ENCODE results near the gene TXNDC5.
A peak's percentile ranks its signal among the peaks of the same experiment; 100 is the strongest.

Gene TXNDC5

GRCh38 chr6:7910654-7911344, at the start of gene TXNDC5:
TSS of gene TXNDC5 (minus strand) at chr6:7910788. CDS start at chr6:7910776, 12 bp downstream.
- DNase-seq (ENCODE audit: low spot score), result peak; percentile 89

GRCh38 chr6:7960141-7960540, 49.6 kb upstream of the TXNDC5 start:
- DNase-seq (ENCODE audit: low spot score), result no peak

- DNase-seq (ENCODE audit: low spot score), result no peak
Measured at GRCh38 chr6:7959453-7959852, 48.9 kb upstream of the TXNDC5 start.

GRCh38 chr6:7958464-7958863, 47.9 kb upstream of the TXNDC5 start:
- no peak for DNase-seq (ENCODE audit: low spot score)

- no peak for DNase-seq (ENCODE audit: low spot score)
Measured at GRCh38 chr6:7956257-7956656, 45.7 kb upstream of the TXNDC5 start.

GRCh38 chr6:7954477-7955200, 44.1 kb upstream of the TXNDC5 start:
- no peak for DNase-seq (ENCODE audit: low spot score)

- no peak for DNase-seq (ENCODE audit: low spot score)
Measured at GRCh38 chr6:7953753-7954152, 43.2 kb upstream of the TXNDC5 start.

GRCh38 chr6:7939864-7940228, 29.3 kb upstream of the TXNDC5 start:
- DNase-seq (ENCODE audit: low spot score), result no peak

GRCh38 chr6:7939184-7939863, 28.7 kb upstream of the TXNDC5 start:
- no peak for DNase-seq (ENCODE audit: low spot score)

GRCh38 chr6:7938562-7939183, 28.1 kb upstream of the TXNDC5 start:
- DNase-seq (ENCODE audit: low spot score), result no peak

- no peak for DNase-seq (ENCODE audit: low spot score)
Measured at GRCh38 chr6:7933794-7934193, 23.2 kb upstream of the TXNDC5 start.

GRCh38 chr6:7932625-7933024, 22.0 kb upstream of the TXNDC5 start:
- DNase-seq (ENCODE audit: low spot score), result no peak

- no peak for DNase-seq (ENCODE audit: low spot score)
Measured at GRCh38 chr6:7924867-7925266, 14.3 kb upstream of the TXNDC5 start.

- no peak for DNase-seq (ENCODE audit: low spot score)
Measured at GRCh38 chr6:7922596-7922995, 12.0 kb upstream of the TXNDC5 start.

- DNase-seq (ENCODE audit: low spot score), result no peak
Measured at GRCh38 chr6:7921632-7922092, 11.1 kb upstream of the TXNDC5 start.

- no peak for DNase-seq (ENCODE audit: low spot score)
Measured at GRCh38 chr6:7921046-7921445, 10.5 kb upstream of the TXNDC5 start.

- peak; percentile 2 for DNase-seq (ENCODE audit: low spot score)
Measured at GRCh38 chr6:7920425-7920824, 9.8 kb upstream of the TXNDC5 start.

GRCh38 chr6:7919871-7920270, 9.3 kb upstream of the TXNDC5 start:
- DNase-seq (ENCODE audit: low spot score), result peak; percentile 31

- DNase-seq (ENCODE audit: low spot score), result no peak
Measured at GRCh38 chr6:7918403-7918802, 7.8 kb upstream of the TXNDC5 start.

GRCh38 chr6:7917729-7918128, 7.1 kb upstream of the TXNDC5 start:
- DNase-seq (ENCODE audit: low spot score), result no peak

- DNase-seq (ENCODE audit: low spot score), result no peak
Measured at GRCh38 chr6:7916959-7917358, 6.4 kb upstream of the TXNDC5 start.

- DNase-seq (ENCODE audit: low spot score), result peak; percentile 32
Measured at GRCh38 chr6:7914991-7915789, 4.6 kb upstream of the TXNDC5 start.

Data from ecto neural progenitor cell (in vitro differentiated cells).